Ishikawa (cell line): ENCODE measurements around the gene KLRF2.

Source experiments
- CEBPB ChIP-seq: IDR thresholded peaks from 2 replicates; pipeline ENCODE4 v1.6.1; 2012
- EP300 ChIP-seq: IDR thresholded peaks from 2 replicates; pipeline ENCODE4 v1.6.1; 2012; ENCODE audit warnings: borderline replicate concordance
- MAX ChIP-seq: IDR thresholded peaks from 2 replicates; pipeline ENCODE4 v1.6.1; 2012
- REST ChIP-seq: IDR thresholded peaks from 2 replicates; pipeline ENCODE4 v1.6.1; 2012; ENCODE audit warnings: low read depth, mild to moderate bottlenecking
- TAF1 ChIP-seq: IDR thresholded peaks from 2 replicates; pipeline ENCODE4 v1.6.1; 2012; ENCODE audit warnings: low read depth, mild to moderate bottlenecking

GRCh38 chr12:9919443-9919842 is 38.2 kb downstream of the KLRF2 start:
- TF ChIP-seq MAX: no peak
- TF ChIP-seq EP300: no peak
- TF ChIP-seq REST: no peak
- TF ChIP-seq TAF1: no peak
- TF ChIP-seq CEBPB: no peak
